A549 (cell line): ENCODE data around the gene CCDC60. TPM values are rescaled to one million over a fixed set of nuclear protein-coding genes. Genes with fewer than 3 reads are reported as not detected.

Experiments used
- ATAC-seq, 2 experiments: fragments of 200-7000 bp in 1 of 2; fragments of >200 bp in 1 of 2; cut with Nextera tagmentation in 1 of 2; cut with Tn5 transposase in 1 of 2; 3 replicates each; pipeline versions ENCODE4 v1.8.0 to v1.9.1; 2018 to 2020; ENCODE audit warnings: mild to moderate bottlenecking in 1 of 2, moderate library complexity in 1 of 2
- CTCF ChIA-PET: fragments of 300-600 bp; sonication (Branson Sonifier 250); formaldehyde crosslinking; extraction: SDS; loops from one replicate; lab custom pipeline; 2021; ENCODE audit warnings: antibody characterized with exemption, inconsistent platforms; lab: Yijun Ruan, JAX
- POLR2A ChIA-PET: fragments of 350-600 bp; formaldehyde crosslinking; extraction: SDS; loops from one replicate; lab custom pipeline; 2021; ENCODE audit warnings: antibody characterized with exemption, inconsistent platforms; lab: Yijun Ruan, JAX
- DNase-seq, 2 experiments: peaks; one replicate each; pipeline versions ENCODE4 v3.0.0 to v3.0.0-alpha.2; 2011 to 2016; ENCODE audit warnings: low read depth in 1 of 2, low spot score in 1 of 2
- FAIRE-seq: peaks from 2 replicates; lab custom pipeline; 2011; peaks lifted over from hg19 to GRCh38; lab: Jason Lieb, UNC
- H3K27ac ChIP-seq, 2 experiments: fragments of >200 bp; sonication (Bioruptor Twin); formaldehyde crosslinking; 3 replicates each; pipeline ENCODE4 v1.5.1; 2016 to 2017
- H3K4me1 ChIP-seq: fragments of >200 bp; sonication (Bioruptor Twin); formaldehyde crosslinking; 3 replicates; pipeline ENCODE4 v1.6.1; 2016
- H3K4me2 ChIP-seq: fragments of >200 bp; sonication (Bioruptor Twin); formaldehyde crosslinking; 3 replicates; pipeline ENCODE4 v1.6.1; 2016
- H3K4me3 ChIP-seq: fragments of >200 bp; sonication (Bioruptor Twin); formaldehyde crosslinking; 3 replicates; pipeline ENCODE4 v1.5.1; 2016
- H3K9me3 ChIP-seq: fragments of >200 bp; sonication (Bioruptor Twin); formaldehyde crosslinking; 3 replicates; pipeline ENCODE4 v1.6.1; 2016
- ATOH8 ChIP-seq: fragments of 250-450 bp; sonication (Bioruptor Pico); IDR thresholded peaks from 2 replicates; pipeline ENCODE4 v1.5.0; 2020; ENCODE audit warnings: low read depth, mild to moderate bottlenecking, moderate library complexity
- BHLHE40 ChIP-seq: IDR thresholded peaks from 2 replicates; pipeline ENCODE4 v1.6.1; 2012; ENCODE audit warnings: low read depth, low read length, inconsistent platforms
- CHD4 ChIP-seq: fragments of 200-600 bp; sonication (generic); IDR thresholded peaks from 2 replicates; pipeline ENCODE4 v1.6.1; 2016; ENCODE audit warnings: antibody characterized with exemption, mild to moderate bottlenecking, borderline replicate concordance
- CTCF ChIP-seq: fragments of >200 bp; sonication (Bioruptor Twin); formaldehyde crosslinking; IDR thresholded peaks from 3 replicates; pipeline ENCODE4 v1.5.1; 2016
- EHMT2 ChIP-seq: fragments of 200-600 bp; sonication (generic); IDR thresholded peaks from 2 replicates; pipeline ENCODE4 v1.6.1; 2016; ENCODE audit warnings: antibody characterized with exemption, low read depth, mild to moderate bottlenecking, moderate library complexity
- EP300 ChIP-seq, 2 experiments: fragments of >200 bp; sonication (Bioruptor Twin); formaldehyde crosslinking; IDR thresholded peaks; 2 replicates in 1 of 2; 3 replicates in 1 of 2; pipeline ENCODE4 v1.6.1; 2016 to 2017
- HES2 ChIP-seq: fragments of >200 bp; sonication (Bioruptor Twin); formaldehyde crosslinking; IDR thresholded peaks from 2 replicates; pipeline ENCODE4 v1.6.1; 2016
- JUNB ChIP-seq: fragments of >200 bp; sonication (Bioruptor Twin); formaldehyde crosslinking; IDR thresholded peaks from 2 replicates; pipeline ENCODE4 v1.6.1; 2016
- MAZ ChIP-seq: fragments of 150-350 bp; IDR thresholded peaks from 2 replicates; pipeline ENCODE4 v1.6.1; 2014; ENCODE audit warnings: antibody characterized with exemption, low read depth, low read length, borderline replicate concordance
- POLR2A ChIP-seq: IDR thresholded peaks from 2 replicates; pipeline ENCODE4 v1.6.1; 2012; ENCODE audit warnings: mild to moderate bottlenecking, low read length
- POLR2AphosphoS2 ChIP-seq: conservative IDR thresholded peaks from 2 replicates; pipeline ENCODE4 v1.6.1; 2012; ENCODE audit warnings: low read length, improper control_type of control experiment, inconsistent platforms
- RAD21 ChIP-seq, 2 experiments: fragments of >200 bp in 1 of 2; sonication (Bioruptor Twin) in 1 of 2; formaldehyde crosslinking in 1 of 2; IDR thresholded peaks in 1 of 2; conservative IDR thresholded peaks in 1 of 2; 2 replicates in 1 of 2; 3 replicates in 1 of 2; pipeline ENCODE4 v1.6.1; 2012 to 2018; ENCODE audit warnings: inconsistent platforms in 1 of 2
- REST ChIP-seq: fragments of 200-600 bp; sonication (generic); IDR thresholded peaks from 2 replicates; pipeline ENCODE4 v1.6.1; 2016; ENCODE audit warnings: antibody characterized with exemption, mild to moderate bottlenecking, moderate library complexity
- RNF2 ChIP-seq: fragments of 200-600 bp; sonication (generic); IDR thresholded peaks from 2 replicates; pipeline ENCODE4 v1.6.1; 2016; ENCODE audit warnings: low read depth, mild to moderate bottlenecking, antibody characterized with exemption, moderate library complexity, borderline replicate concordance
- SMC3 ChIP-seq: fragments of >200 bp; sonication (Bioruptor Twin); formaldehyde crosslinking; IDR thresholded peaks from 3 replicates; pipeline ENCODE4 v1.6.1; 2018; ENCODE audit warnings: inconsistent platforms
- SREBF2 ChIP-seq: fragments of 450-650 bp; IDR thresholded peaks from 2 replicates; pipeline ENCODE4 v1.6.1; 2014; ENCODE audit warnings: mild to moderate bottlenecking, moderate library complexity
- TP53 ChIP-seq: fragments of 250-450 bp; sonication (Bioruptor Pico); IDR thresholded peaks from 2 replicates; pipeline ENCODE4 v1.5.0; 2021; ENCODE audit warnings: mild to moderate bottlenecking, moderate library complexity
- USF2 ChIP-seq: fragments of 450-650 bp; IDR thresholded peaks from 2 replicates; pipeline ENCODE4 v1.6.1; 2014; ENCODE audit warnings: antibody characterized with exemption
- WGBS: methylation state at CpG from one replicate; pipeline ENCODE4 v1.1.6; 2017; ENCODE audit errors: missing lambda C conversion rate; 5-methylcytosine and 5-hydroxymethylcytosine counted together
- polyA plus RNA-seq, 4 experiments: library from polyadenylated mRNA; depleted of rRNA in 3 of 4; stranded (reverse); fragments of >200 nt; fragmentation: RNase III in 1 of 4; extraction: RNeasy Plus Mini Kit Qiagen cat#74134 plus additional on column Dnase treatment in 1 of 4; gene quantifications; 2 replicates in 3 of 4; 3 replicates in 1 of 4; pipeline ENCODE4 v1.2.3, GENCODE V29; 2011 to 2017

The CCDC60 gene
- polyA plus RNA-seq, 2 of the 4 experiments (the other 2 are of a cell fraction): 0.09 TPM; not detected in 1

- Histone ChIP-seq H3K4me2 (no peak overlapping the region), H3K9me3 (no peaks in the 10 kb centered on the region), H3K4me1 (no peaks in the 10 kb centered on the region), H3K4me3 (no peak overlapping the region), H3K27ac (no peak overlapping the region)
- DNase-seq: peak in 1 of 2 experiments; percentile 11
- ATAC-seq: no peak
- FAIRE-seq: no peak
- WGBS: 30% methylated on average over 1 of the region's 1 CpG
- POLR2A ChIA-PET: no interaction called here
- TF ChIP-seq SREBF2 (no peak), REST (peak; percentile 82)
- CTCF ChIA-PET: interaction anchor here (0.9 kb wide), 1 partner anchor 16 kb away, joined by 4 read pairs; no protein-coding TSS in a partner anchor
Measured at GRCh38 chr12:119528241-119528640, 193.7 kb downstream of the CCDC60 start.

GRCh38 chr12:119540476-119540875 lies 205.9 kb downstream of the CCDC60 start:
- no peaks in the 10 kb centered on the region for H3K4me1 ChIP-seq
- H3K4me3 ChIP-seq: no peak overlapping the region
- FAIRE-seq (no peak), DNase-seq (no peak), ATAC-seq (no peak)
- ChIA-PET CTCF (interaction anchor here (10.4 kb wide), 1 partner anchor 94 kb away, joined by 98 read pairs; no protein-coding TSS in a partner anchor), POLR2A (no interaction called here)
- no peak overlapping the region for H3K4me2 ChIP-seq
- H3K27ac ChIP-seq: no peak overlapping the region
- H3K9me3 ChIP-seq: no peaks in the 10 kb centered on the region
- 5% methylated on average over 3 of the region's 3 CpGs for WGBS
- TF ChIP-seq EHMT2 (no peak), HES2 (no peak), TP53 (CRISPR knock-in tag) (no peak), MAZ (no peak), JUNB (no peak), RNF2 (no peak), USF2 (no peak), POLR2A (no peak), ATOH8 (no peak), BHLHE40 (no peak), EP300 (IDR thresholded peaks at IDR 0.05) (no peak), POLR2AphosphoS2 (no peak)

- ATAC-seq: peak; percentile 81 to 95
- no peak overlapping the region for H3K4me2 ChIP-seq
- CTCF ChIA-PET: interaction anchor here (0.5 to 10.4 kb wide), 43 partner anchors 8 to 1167 kb away, joined by 3 to 98 read pairs (median 4); no protein-coding TSS in a partner anchor
- TF ChIP-seq RAD21 (conservative IDR thresholded peaks at IDR 0.05 in 1 of 2, IDR thresholded peaks at IDR 0.05 in 1 of 2) (peak; percentile 86 to 94), CHD4 (no peak), SMC3 (peak; percentile 63), CTCF (peak; percentile 83)
- no peak overlapping the region for H3K4me3 ChIP-seq
- FAIRE-seq: no peak
- H3K9me3 ChIP-seq: no peaks in the 10 kb centered on the region
- H3K27ac ChIP-seq: no peak overlapping the region
- POLR2A ChIA-PET: no interaction called here
- peak; percentile 69 to 75 for DNase-seq
- H3K4me1 ChIP-seq: no peaks in the 10 kb centered on the region
- WGBS: 12% methylated on average over 9 of the region's 9 CpGs
Measured at GRCh38 chr12:119544765-119545625, 210.5 kb downstream of the CCDC60 start.
